ENCODE results near the gene C11orf71.

The C11orf71 gene

DNA sequence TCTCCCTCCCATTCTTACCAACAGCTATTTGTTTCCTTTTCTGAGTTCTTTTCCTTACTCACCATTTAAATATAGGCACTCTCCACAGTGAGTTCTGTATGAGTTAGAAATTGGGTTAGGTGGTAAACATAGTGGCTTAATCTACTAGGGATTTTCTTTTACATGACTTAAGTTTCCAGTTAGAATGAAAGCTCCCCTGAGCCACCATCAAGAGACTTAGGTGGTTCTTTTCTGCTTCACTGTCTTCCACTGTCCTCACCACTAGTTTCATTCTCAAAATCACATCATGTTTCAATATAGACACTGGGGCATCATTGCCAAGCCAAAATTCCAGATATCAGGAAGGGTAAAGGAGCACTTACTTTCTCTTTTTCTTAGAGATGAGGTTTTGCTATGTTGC is 30.0 kb upstream of the C11orf71 start:
- H3K36me3 Mint-ChIP-seq: peaks cover 8% of the 10 kb centered on the region
- H3K4me1 Mint-ChIP-seq (ENCODE audit: low read depth): no peaks in the 10 kb centered on the region
- no peaks in the 10 kb centered on the region for H3K27me3 Mint-ChIP-seq
- H3K4me3 Mint-ChIP-seq: no peak overlapping the region
- H3K9me3 Mint-ChIP-seq (ENCODE audit: low read depth): no peaks in the 10 kb centered on the region
- no peak overlapping the region for H3K27ac Mint-ChIP-seq

DNA sequence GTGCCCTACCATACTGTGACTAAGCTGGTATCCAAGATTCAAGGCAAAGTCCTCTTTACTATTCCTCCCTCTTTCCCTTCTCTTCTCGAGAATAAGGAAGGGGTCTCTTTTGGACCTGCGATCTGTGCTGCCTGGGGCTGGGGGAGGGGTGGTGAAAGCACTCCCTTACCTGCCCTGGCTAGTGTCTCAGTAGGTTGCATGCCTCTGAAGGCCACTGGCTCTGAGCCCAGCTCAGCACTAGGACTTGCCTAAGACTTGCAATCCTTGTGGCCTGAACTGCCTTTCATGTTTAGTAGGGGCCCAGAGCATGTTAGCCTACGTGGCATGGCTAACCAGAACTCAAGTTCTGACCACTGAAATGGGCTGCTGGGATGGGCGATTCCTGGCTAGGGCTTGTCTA is 26.0 kb upstream of the C11orf71 start:
- no peaks in the 10 kb centered on the region for H3K27me3 Mint-ChIP-seq
- H3K9me3 Mint-ChIP-seq (ENCODE audit: low read depth): peaks cover 9% of the 10 kb centered on the region
- H3K27ac Mint-ChIP-seq: no peak overlapping the region
- no peak overlapping the region for H3K4me3 Mint-ChIP-seq
- H3K36me3 Mint-ChIP-seq: peaks cover 11% of the 10 kb centered on the region
- H3K4me1 Mint-ChIP-seq (ENCODE audit: low read depth): no peaks in the 10 kb centered on the region

DNA sequence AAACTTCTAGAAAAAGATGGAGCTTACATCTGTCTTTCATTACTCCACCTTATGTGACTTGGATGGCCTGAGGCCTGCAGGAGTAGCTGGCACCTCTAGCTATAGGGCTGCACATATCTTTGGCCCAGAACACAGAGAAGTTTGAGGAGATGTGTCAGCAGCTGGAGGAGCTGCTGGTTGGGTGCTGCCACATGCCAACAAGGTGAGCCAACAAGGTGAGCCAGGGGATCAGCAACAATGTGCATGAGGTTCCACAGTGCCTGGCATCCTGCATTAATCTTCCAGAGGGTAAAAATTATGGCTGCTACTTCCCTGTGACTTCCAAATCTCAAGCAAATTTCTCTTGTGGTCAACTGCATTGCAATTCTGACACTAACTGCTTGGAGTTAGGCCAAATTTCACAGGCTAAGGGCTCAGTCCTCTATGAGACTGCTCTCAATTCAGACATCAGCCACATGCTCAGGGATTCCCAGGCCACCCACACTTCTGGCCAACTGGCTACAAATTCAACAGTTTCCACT is 16.2 kb upstream of the C11orf71 start:
- Mint-ChIP-seq H3K36me3 (peaks cover 13% of the 10 kb centered on the region), H3K4me1 (ENCODE audit: low read depth) (peaks cover 3% of the 10 kb centered on the region), H3K27me3 (no peaks in the 10 kb centered on the region), H3K9me3 (ENCODE audit: low read depth) (no peaks in the 10 kb centered on the region), H3K4me3 (no peak overlapping the region), H3K27ac (no peak overlapping the region)

DNA sequence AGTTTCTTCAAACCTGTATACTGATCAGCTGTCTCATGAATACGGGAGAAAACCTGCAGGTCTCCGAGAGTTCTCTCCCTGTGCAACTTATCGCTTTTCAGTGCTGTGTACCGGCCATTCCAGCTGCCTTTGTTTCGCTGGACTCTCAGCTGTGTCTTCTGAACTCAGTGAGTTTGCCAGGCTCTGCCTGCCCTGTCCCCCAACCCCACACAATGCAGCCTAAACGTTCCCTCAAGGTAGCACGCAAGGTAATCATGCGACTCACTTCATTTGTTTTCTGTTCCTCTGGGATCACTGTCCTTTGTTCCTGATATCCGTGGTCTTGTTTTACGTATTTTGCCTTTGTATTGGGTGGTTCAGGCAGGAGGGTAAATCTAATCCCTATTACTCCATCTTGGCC is 13.6 kb upstream of the C11orf71 start:
- H3K27me3 Mint-ChIP-seq: no peaks in the 10 kb centered on the region
- H3K27ac Mint-ChIP-seq: no peak overlapping the region
- H3K4me1 Mint-ChIP-seq (ENCODE audit: low read depth): peaks cover 3% of the 10 kb centered on the region
- no peaks in the 10 kb centered on the region for H3K9me3 Mint-ChIP-seq (ENCODE audit: low read depth)
- H3K36me3 Mint-ChIP-seq: peaks cover 8% of the 10 kb centered on the region
- no peak overlapping the region for H3K4me3 Mint-ChIP-seq

DNA sequence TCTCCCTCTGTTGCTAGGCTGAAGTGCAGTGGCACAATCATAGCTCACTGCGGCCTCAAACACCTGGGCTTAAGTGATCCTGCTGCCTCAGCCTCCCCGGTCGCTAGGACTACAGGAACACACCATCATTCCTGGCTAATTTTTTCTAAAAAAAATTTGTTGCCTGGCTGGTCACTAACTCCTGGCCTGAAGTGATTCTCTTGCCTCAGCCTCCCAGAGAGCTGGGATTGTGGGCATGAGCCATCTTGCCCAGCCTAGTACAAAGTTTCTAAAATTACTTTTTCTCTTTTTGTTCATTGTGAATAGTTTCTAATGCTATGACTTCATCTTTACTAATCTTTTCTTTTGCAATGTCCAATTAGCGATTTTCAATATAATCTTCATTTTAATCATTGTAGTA is 12.6 kb upstream of the C11orf71 start:
- Mint-ChIP-seq H3K27ac (no peak overlapping the region), H3K9me3 (ENCODE audit: low read depth) (no peaks in the 10 kb centered on the region), H3K36me3 (peaks cover 8% of the 10 kb centered on the region), H3K4me1 (ENCODE audit: low read depth) (peaks cover 3% of the 10 kb centered on the region), H3K27me3 (no peaks in the 10 kb centered on the region), H3K4me3 (no peak overlapping the region)

DNA sequence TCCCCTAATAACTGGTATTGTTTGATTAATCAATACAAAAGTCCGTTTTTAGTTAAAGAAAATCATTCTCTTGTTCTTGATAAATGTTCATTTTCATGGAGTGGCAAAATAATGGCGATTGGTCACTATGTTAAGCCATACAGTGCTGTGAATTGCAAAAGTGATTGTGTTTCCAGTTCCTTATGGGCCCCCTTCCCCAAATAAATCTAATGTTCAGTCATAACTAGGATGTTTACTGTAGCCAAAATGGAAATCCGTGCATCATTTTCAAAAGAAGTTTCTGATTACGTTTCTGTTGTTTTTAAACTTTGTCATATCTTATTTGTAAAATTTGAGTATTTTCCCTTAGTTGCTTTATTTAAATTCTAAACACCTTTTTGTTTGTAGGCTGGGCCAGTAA is 1.0 kb upstream of the C11orf71 start:
- H3K4me1 Mint-ChIP-seq (ENCODE audit: low read depth): peaks cover 66% of the 10 kb centered on the region

DNA sequence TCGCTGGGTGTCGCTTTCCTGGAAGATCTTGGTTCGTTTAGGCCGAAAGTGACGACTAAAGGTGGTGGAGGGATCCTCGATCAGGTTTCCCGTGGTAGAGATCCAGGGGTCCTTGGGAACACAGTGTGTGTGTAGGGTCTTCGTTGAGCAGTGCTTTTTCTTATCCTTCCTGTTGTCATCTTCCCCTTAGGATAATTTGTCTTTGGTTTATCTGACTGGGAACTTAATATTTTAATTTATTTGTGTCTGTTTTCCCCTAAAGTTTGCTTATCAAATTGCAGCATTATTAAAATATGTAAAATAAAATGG is 558 bp upstream of the C11orf71 start:
- H3K27ac Mint-ChIP-seq: peak overlapping the region; percentile 99

More for the DNA sequence above, 1.0 kb upstream of the C11orf71 start:
- no peaks in the 10 kb centered on the region for H3K9me3 Mint-ChIP-seq (ENCODE audit: low read depth)
- peak overlapping the region; percentile 97 for H3K4me3 Mint-ChIP-seq
- peaks cover 13% of the 10 kb centered on the region for H3K36me3 Mint-ChIP-seq
- H3K27ac Mint-ChIP-seq: peak overlapping the region; percentile 99
- no peaks in the 10 kb centered on the region for H3K27me3 Mint-ChIP-seq

DNA sequence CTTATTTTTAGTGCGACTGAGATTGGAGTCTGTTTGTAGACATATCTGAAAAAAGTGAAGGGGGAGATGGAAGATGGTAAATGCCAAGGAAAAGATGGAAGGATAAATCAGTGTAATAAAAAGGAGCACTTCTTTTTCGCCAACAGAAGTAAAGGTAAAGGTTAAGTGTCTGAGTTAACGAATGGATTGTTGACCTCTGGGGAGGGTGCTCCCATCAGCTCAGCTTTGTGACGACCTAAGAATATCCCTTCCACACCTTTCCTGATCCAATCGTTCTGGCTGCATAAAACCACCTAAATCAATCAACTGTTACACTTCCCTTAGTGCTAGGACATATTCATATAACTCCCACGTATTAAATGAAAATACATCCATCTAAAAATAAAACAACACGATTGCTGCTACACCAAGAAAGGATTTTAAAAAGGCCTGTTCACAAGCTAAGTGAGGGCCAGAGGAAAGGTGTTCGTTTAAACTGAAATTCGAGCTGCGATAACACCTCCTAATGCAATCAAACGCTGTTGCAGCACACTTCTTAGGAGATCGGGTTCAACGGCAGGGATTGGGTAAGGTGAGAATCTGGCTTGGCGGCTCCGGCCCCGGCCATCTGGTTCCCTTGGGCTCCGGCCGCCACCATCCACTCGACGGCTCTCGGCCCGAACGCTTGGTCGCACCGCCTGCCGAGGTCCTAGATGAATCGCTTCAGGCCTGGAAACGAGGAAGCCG is 658 bp downstream of the C11orf71 start:
- H3K9me3 Mint-ChIP-seq (ENCODE audit: low read depth): no peaks in the 10 kb centered on the region
- H3K4me3 Mint-ChIP-seq: peak overlapping the region; percentile 97
- H3K36me3 Mint-ChIP-seq: peaks cover 13% of the 10 kb centered on the region
- no peaks in the 10 kb centered on the region for H3K27me3 Mint-ChIP-seq
- peaks cover 52% of the 10 kb centered on the region for H3K4me1 Mint-ChIP-seq (ENCODE audit: low read depth)
- H3K27ac Mint-ChIP-seq: peak overlapping the region; percentile 99

More for the DNA sequence above, 558 bp upstream of the C11orf71 start:
- Mint-ChIP-seq H3K27me3 (no peaks in the 10 kb centered on the region), H3K9me3 (ENCODE audit: low read depth) (no peaks in the 10 kb centered on the region), H3K36me3 (peaks cover 13% of the 10 kb centered on the region), H3K4me1 (ENCODE audit: low read depth) (peaks cover 64% of the 10 kb centered on the region), H3K4me3 (peak overlapping the region; percentile 97)

DNA sequence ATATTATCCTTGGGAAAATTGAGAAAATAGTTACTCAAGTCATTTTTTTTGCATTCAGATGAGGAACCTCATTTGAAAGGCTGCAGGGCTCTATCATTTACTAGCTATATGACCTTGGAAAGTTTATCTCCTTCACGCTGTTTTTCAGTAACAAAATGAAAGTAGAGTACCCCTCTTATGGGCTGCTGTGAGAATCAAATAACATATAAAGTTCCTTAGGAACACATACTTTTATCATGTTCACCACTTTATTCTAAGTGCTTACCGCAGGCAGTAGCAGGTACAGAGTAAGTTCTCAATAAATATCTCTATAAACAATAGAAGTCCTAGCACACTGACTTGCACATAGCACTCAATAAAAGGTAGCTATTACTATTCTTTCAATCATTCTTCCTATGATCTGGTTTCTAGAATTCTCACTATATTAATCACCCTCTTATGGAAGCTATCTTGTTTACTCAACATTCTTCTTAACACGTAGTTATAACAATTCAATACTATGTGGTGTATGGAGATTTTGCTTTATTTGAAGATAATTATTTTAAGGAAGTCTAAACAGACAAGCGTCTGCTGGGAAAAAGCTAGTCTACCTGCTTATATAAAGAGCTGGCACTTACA is 1.9 kb downstream of the C11orf71 start:
- H3K9me3 Mint-ChIP-seq (ENCODE audit: low read depth): no peaks in the 10 kb centered on the region
- peak overlapping the region; percentile 13 for H3K27ac Mint-ChIP-seq

DNA sequence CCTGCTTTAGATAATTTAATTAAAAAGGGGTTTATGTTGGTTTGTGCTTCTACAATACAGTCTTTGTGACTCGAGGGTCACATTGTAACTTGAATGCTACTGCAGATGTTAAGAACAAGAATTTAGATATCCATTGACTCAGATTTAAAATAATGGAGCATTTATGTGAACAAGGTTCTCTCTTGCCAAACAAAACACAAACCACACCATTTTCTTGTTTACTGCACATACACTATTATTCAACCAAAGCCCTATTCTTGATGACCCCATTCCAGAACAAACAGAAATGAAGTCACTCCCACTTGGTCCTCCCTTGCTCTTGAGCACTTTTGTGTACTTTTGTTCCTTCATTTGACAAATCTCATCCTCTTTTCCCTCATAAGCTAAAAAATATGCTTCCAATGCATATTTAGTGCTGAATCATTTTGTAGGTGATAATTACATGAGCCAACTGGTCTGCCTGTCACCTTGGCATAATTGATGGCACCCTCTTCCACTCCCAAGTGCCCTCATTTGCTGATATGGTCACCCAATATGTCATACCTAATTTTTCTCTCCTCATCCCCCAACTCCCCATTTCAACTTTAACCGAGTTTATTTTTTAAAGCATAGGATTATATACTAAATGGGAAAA is 2.8 kb downstream of the C11orf71 start:
- Mint-ChIP-seq H3K36me3 (peaks cover 6% of the 10 kb centered on the region), H3K9me3 (ENCODE audit: low read depth) (no peaks in the 10 kb centered on the region), H3K4me3 (no peak overlapping the region), H3K4me1 (ENCODE audit: low read depth) (peaks cover 34% of the 10 kb centered on the region), H3K27me3 (no peaks in the 10 kb centered on the region), H3K27ac (peak overlapping the region; percentile 74)

More for the DNA sequence above, 1.9 kb downstream of the C11orf71 start:
- no peaks in the 10 kb centered on the region for H3K27me3 Mint-ChIP-seq
- peak overlapping the region; percentile 97 for H3K4me3 Mint-ChIP-seq
- H3K4me1 Mint-ChIP-seq (ENCODE audit: low read depth): peaks cover 43% of the 10 kb centered on the region
- H3K36me3 Mint-ChIP-seq: peaks cover 8% of the 10 kb centered on the region

DNA sequence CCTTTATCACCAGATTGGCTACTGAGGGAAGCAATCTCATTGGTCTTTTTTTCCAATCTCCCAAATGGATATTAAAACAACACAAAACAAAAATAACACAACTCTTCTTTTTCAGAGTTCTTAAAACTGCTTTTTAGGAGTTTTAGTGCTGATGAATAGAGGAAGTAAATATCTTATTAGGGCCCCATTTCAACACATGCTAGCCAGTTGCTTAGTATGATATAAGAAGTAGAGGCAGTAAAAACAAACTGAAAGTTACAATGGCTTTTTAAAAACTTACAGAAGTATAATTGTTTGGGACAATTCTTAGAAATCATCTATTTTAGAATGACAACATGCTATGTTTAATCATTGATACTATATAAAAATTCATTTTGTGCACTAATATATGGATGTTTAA is 3.4 kb downstream of the C11orf71 start:
- H3K36me3 Mint-ChIP-seq: peaks cover 3% of the 10 kb centered on the region

DNA sequence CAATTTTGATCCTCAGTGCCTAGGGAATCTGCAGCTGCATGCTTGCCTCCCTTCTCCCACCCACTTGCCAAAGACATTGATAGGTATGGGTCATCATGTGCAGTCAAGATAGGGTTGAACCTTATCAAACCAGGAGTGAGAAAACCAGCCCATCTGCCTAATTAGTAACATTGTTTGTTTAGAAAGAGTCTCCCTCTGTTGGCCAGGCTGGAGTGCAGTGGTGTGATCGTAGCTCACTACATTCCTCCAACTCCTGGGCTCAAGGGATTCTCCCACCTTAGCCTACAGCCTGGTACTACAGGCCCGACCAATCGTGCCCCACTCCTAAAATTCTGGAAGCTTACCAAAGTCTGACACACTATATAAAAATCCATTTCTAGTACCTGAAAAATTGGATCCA is 4.6 kb downstream of the C11orf71 start:
- Mint-ChIP-seq H3K4me1 (ENCODE audit: low read depth) (peaks cover 23% of the 10 kb centered on the region), H3K4me3 (no peak overlapping the region), H3K9me3 (ENCODE audit: low read depth) (no peaks in the 10 kb centered on the region), H3K36me3 (peaks cover 3% of the 10 kb centered on the region), H3K27ac (no peak overlapping the region), H3K27me3 (no peaks in the 10 kb centered on the region)

More for the DNA sequence above, 3.4 kb downstream of the C11orf71 start:
- peaks cover 31% of the 10 kb centered on the region for H3K4me1 Mint-ChIP-seq (ENCODE audit: low read depth)
- H3K27ac Mint-ChIP-seq: no peak overlapping the region
- no peaks in the 10 kb centered on the region for H3K9me3 Mint-ChIP-seq (ENCODE audit: low read depth)
- no peaks in the 10 kb centered on the region for H3K27me3 Mint-ChIP-seq
- H3K4me3 Mint-ChIP-seq: no peak overlapping the region

DNA sequence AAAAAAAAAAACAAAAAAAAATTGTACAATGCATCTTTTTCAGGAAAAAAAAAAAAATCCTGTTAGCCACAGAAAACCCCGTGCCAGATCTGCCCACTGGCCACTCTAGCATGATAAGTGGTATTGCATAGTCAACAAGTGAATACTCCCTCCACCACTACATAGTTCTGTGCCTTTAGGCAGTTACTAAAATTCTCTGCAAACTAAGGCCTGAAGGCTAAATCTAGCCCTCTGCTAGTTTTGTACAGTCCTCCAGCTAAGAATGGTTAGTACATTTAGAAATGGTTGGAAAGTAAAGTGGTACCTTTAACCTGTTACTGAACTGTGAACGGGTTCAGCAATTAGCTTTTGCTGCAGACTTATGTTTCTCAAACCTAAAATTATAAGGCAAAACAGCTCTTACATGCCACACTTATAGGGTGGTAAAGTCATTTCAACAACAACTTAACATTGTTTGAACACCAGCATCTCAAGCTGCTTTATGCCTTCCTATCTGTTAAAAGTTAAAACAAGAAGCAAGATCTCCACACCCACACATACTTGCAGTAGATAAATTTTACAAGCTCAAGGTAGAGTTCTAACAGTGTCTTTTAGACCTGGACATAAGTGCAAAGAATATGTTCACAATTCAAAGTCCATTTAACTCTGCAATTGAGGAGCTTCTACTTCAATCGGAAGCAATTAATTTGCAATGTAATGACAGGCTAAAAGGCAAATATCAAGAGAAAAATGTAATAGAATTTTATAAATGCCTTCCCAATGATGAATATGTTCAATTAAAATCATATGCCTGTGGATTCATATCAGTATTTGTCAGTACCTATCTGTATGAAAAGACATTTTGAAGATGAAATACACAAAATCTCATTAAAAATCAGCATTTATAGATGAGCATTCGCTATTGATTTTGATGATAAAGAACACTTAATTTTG is 7.3 kb downstream of the C11orf71 start:
- H3K9me3 Mint-ChIP-seq (ENCODE audit: low read depth): no peaks in the 10 kb centered on the region
- no peaks in the 10 kb centered on the region for H3K27me3 Mint-ChIP-seq
- H3K36me3 Mint-ChIP-seq: peaks cover 3% of the 10 kb centered on the region
- H3K27ac Mint-ChIP-seq: no peak overlapping the region
- H3K4me1 Mint-ChIP-seq (ENCODE audit: low read depth): peaks cover 10% of the 10 kb centered on the region
- no peak overlapping the region for H3K4me3 Mint-ChIP-seq

DNA sequence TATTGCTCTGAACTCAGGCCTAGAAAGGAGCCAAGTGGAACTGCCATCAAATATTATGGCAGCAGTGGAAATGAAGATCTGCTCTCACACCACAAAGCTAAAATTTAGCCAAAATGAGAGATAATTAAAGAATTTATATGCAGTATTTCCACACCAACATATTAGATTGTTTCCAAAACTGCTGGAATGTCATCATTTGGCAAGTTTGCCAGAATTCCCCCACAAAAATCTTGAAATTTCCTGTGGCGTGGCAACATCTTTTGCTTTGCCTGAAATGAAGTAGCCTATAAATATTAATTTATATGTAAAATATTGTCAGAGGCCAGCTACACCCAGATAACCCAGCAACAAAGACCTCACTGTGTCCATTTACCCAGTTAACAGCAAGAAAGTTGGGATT is 13.8 kb downstream of the C11orf71 start:
- Mint-ChIP-seq H3K27me3 (peaks cover 5% of the 10 kb centered on the region), H3K4me1 (ENCODE audit: low read depth) (no peaks in the 10 kb centered on the region), H3K27ac (no peak overlapping the region)

More for the DNA sequence above, 13.8 kb downstream of the C11orf71 start:
- H3K36me3 Mint-ChIP-seq: peaks cover 4% of the 10 kb centered on the region
- no peak overlapping the region for H3K4me3 Mint-ChIP-seq
- no peaks in the 10 kb centered on the region for H3K9me3 Mint-ChIP-seq (ENCODE audit: low read depth)

Measured in activated naive CD8-positive, alpha-beta T cell (primary cell).